ENCODE measurements around the gene TUBGCP6. TPM values are rescaled to one million over a fixed set of nuclear protein-coding genes. Genes with fewer than 3 reads are reported as not detected.
A peak's percentile ranks its signal among the peaks of the same experiment; 100 is the strongest.

Gene TUBGCP6
- total and polyA plus RNA-seq, 10 of the 15 experiments (the other 5 are each of a cell fraction or from before 2014, with no cell fraction given): 0.74 to 41.4 (median 19.4) TPM

DNA sequence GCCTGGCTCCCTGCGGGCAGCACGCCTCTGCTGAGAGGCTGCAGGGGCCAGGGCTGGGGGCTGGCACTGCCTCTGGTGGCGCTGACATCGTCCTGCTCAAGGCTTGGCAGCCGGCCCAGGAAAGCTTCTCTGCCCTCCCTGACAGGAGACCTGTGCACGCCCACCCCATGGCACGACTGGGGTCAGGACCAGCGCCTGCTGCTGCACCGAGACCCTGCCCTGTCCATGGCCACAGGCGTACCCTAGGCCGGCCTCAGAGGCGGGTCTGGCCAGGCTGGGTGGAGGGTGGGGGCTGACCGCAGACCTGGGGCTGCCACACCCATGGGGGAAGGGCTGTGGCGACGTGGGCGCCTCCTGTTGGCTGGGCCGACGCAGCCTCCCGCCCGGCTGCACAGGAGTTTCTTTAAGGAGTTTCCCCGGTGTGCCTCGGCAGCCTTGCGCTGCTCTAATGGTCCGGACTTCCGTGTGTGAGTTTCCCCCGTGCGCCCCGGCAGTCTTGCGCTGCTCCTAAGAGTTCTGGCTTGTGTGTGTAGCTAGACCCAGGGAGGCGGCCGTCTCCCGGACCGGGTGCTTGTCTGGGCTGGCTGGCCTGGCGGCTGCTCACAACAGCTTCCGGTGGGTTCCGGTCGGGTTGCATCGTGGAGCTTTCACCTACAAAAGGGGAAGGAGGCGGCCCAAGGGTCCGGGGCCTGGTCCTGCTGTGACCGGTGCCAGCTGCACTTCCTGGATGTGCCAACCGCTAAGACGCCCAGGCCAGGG lies 54.5 kb downstream of the TUBGCP6 start (continued):
- TF ChIP-seq, protein P1, sequence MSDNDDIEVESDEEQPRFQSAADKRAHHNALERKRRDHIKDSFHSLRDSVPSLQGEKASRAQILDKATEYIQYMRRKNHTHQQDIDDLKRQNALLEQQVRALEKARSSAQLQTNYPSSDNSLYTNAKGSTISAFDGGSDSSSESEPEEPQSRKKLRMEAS (IDR thresholded peaks at IDR 0.05; ENCODE audit: low read depth, low read length): no peak; the same call in 1 of the 2 replicates
- TF ChIP-seq SMAD1 (IDR thresholded peaks at IDR 0.05; ENCODE audit: low read depth, partially characterized antibody) (no peak), CHD4 (IDR thresholded peaks at IDR 0.05) (no peak), NR2C1 (IDR thresholded peaks at IDR 0.05) (no peak), EED (IDR thresholded peaks at IDR 0.05; ENCODE audit: low read depth) (peak; percentile 62), CHD1 (IDR thresholded peaks at IDR 0.05; ENCODE audit: low read depth, low read length) (no peak), SMAD5 (IDR thresholded peaks at IDR 0.05; ENCODE audit: low read depth) (peak; percentile 49; the same call in 1 of the 2 replicates), ZNF207 (IDR thresholded peaks at IDR 0.05; ENCODE audit: borderline replicate concordance) (no peak; the same call in 1 of the 2 replicates), NBN (IDR thresholded peaks at IDR 0.05) (0 out of 2 replicates have a peak, but pooled peaks have one; percentile 73), NFIC (IDR thresholded peaks at IDR 0.05; ENCODE audit: low read depth, low read length) (no peak), FOXK2 (IDR thresholded peaks at IDR 0.05) (no peak), IKZF1 (conservative IDR thresholded peaks at IDR 0.05) (peak; percentile 48; the same call in 1 of the 2 replicates), PAX8 (IDR thresholded peaks at IDR 0.05) (no peak), KAT2A (conservative IDR thresholded peaks at IDR 0.05; ENCODE audit: control insufficient read depth, low read depth, low read length) (no peak), POU2F2 (IDR thresholded peaks at IDR 0.05; ENCODE audit: borderline replicate concordance, low read depth, low read length) (peak; percentile 60; the same call in 2 of the 3 replicates), RBBP5 (conservative IDR thresholded peaks at IDR 0.05) (0 out of 2 replicates have a peak, but pooled peaks have one; percentile 55), ETV6 (conservative IDR thresholded peaks at IDR 0.05 in 1 of 2, IDR thresholded peaks at IDR 0.05 in 1 of 2; ENCODE audit: borderline replicate concordance in 1 of 2, low read depth in 1 of 2) (no peak), BHLHE40 (IDR thresholded peaks at IDR 0.05; ENCODE audit: borderline replicate concordance in 1 of 2, low read depth in 2 of 2, low read length in 1 of 2) (peak; percentile 43 to 63), TCF12 (IDR thresholded peaks at IDR 0.05; ENCODE audit: low read depth, low read length) (0 out of 2 replicates have a peak, but pooled peaks have one; percentile 83), MEF2B (IDR thresholded peaks at IDR 0.05; ENCODE audit: partially characterized antibody, poor library complexity, severe bottlenecking) (no peak), POLR2AphosphoS5 (IDR thresholded peaks at IDR 0.05; ENCODE audit: low read length) (peak; percentile 79), ZNF384 (IDR thresholded peaks at IDR 0.05; ENCODE audit: borderline replicate concordance, low read depth, low read length) (no peak)
- TF ChIP-seq, protein P2, sequence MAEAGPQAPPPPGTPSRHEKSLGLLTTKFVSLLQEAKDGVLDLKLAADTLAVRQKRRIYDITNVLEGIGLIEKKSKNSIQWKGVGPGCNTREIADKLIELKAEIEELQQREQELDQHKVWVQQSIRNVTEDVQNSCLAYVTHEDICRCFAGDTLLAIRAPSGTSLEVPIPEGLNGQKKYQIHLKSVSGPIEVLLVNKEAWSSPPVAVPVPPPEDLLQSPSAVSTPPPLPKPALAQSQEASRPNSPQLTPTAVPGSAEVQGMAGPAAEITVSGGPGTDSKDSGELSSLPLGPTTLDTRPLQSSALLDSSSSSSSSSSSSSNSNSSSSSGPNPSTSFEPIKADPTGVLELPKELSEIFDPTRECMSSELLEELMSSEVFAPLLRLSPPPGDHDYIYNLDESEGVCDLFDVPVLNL (IDR thresholded peaks at IDR 0.05; ENCODE audit: low read depth, low read length): no peak
- TF ChIP-seq, protein P3, sequence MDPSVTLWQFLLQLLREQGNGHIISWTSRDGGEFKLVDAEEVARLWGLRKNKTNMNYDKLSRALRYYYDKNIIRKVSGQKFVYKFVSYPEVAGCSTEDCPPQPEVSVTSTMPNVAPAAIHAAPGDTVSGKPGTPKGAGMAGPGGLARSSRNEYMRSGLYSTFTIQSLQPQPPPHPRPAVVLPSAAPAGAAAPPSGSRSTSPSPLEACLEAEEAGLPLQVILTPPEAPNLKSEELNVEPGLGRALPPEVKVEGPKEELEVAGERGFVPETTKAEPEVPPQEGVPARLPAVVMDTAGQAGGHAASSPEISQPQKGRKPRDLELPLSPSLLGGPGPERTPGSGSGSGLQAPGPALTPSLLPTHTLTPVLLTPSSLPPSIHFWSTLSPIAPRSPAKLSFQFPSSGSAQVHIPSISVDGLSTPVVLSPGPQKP (IDR thresholded peaks at IDR 0.05; ENCODE audit: low read depth, low read length): no peak; the same call in 1 of the 2 replicates
- TF ChIP-seq, protein P4, sequence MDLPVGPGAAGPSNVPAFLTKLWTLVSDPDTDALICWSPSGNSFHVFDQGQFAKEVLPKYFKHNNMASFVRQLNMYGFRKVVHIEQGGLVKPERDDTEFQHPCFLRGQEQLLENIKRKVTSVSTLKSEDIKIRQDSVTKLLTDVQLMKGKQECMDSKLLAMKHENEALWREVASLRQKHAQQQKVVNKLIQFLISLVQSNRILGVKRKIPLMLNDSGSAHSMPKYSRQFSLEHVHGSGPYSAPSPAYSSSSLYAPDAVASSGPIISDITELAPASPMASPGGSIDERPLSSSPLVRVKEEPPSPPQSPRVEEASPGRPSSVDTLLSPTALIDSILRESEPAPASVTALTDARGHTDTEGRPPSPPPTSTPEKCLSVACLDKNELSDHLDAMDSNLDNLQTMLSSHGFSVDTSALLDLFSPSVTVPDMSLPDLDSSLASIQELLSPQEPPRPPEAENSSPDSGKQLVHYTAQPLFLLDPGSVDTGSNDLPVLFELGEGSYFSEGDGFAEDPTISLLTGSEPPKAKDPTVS (IDR thresholded peaks at IDR 0.05; ENCODE audit: low read depth, low read length): no peak
- TF ChIP-seq, protein P5, sequence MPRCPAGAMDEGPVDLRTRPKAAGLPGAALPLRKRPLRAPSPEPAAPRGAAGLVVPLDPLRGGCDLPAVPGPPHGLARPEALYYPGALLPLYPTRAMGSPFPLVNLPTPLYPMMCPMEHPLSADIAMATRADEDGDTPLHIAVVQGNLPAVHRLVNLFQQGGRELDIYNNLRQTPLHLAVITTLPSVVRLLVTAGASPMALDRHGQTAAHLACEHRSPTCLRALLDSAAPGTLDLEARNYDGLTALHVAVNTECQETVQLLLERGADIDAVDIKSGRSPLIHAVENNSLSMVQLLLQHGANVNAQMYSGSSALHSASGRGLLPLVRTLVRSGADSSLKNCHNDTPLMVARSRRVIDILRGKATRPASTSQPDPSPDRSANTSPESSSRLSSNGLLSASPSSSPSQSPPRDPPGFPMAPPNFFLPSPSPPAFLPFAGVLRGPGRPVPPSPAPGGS (IDR thresholded peaks at IDR 0.05; ENCODE audit: borderline replicate concordance, insufficient read depth, low read depth, low read length, poor library complexity, severe bottlenecking): peak; percentile 72
